ENCODE data around the gene GNMT. TPM values are rescaled to one million over a fixed set of nuclear protein-coding genes. Genes with fewer than 3 reads are reported as not detected.

The GNMT gene
- total RNA-seq (1 to 10 TPM in 4 of 7 donors, under 1 TPM in 3; 0.57 to 2.7 (median 1.3) TPM), polyA plus RNA-seq (1 to 10 TPM in 1 of 2 donors, under 1 TPM in 1; 0.35 to 1.1 TPM)
- long read RNA-seq, donor 1, partial matches to known transcripts = 0 of 1 reads
- long read RNA-seq, donor 1, other reads (novel, unspliced or antisense) = 0 of 1 reads
- long read RNA-seq, donor 2, partial matches to known transcripts = 8 of 8 reads
- long read RNA-seq, donor 2, other reads (novel, unspliced or antisense) = 0 of 8 reads
- long read RNA-seq, donor 3, partial matches to known transcripts = 0 of 3 reads
- long read RNA-seq, donor 3, other reads (novel, unspliced or antisense) = 3 of 3 reads

DNA sequence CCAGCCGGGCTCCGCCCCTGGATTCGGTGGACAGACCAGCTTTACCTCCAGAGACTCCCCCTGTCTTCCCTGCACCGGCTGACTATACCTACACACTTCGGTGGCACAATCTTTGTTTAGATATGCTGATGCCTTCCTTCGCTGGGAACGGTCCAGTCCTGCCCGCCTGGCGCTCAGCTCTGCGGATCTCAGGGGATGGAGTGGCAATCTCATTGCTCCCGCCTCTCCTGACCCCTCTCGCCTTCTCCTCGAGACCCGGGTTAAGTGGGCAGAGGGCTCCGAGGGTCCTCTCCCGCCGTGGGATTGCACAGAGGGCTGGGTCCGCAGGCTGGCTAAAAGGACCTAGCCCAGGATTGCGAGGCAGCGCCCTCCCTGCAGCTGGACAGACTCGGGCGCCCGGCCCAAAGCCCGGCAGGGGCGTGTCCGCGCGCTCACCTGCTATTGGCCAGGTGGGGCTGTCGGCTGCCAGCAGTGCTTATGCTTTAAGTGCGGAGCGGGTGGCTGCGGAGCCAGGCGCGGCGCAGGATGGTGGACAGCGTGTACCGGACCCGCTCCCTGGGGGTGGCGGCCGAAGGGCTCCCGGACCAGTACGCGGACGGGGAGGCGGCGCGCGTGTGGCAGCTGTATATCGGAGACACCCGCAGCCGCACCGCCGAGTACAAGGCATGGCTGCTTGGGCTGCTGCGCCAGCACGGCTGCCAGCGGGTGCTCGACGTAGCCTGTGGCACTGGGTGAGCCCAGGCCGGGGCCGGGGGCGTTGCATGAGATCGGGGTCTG lies at the start of gene GNMT:
TSS of gene GNMT (plus strand) at position 512 of the 777 bp plus-strand sequence. CDS start at position 526, 14 bp downstream.
- peak; percentile 48 to 74 (median 55) for DNase-seq
- intact Hi-C loops (cut with DNase I) = loop anchor here in 1 of 4 donors (10.0 kb wide), 1 partner anchor 46 kb away; the partner anchor contains the start of gene PTCRA
- Histone ChIP-seq H3K4me3 (peak within 1 kb of the TSS; percentile 43), H3K4me1 (ENCODE audit: insufficient read depth) (peaks cover 5% of the 10 kb centered on the region), H3K36me3 (peaks cover 3% of the 10 kb centered on the region), H3K27ac (no peak within 1 kb of the TSS), H3K27me3 (no peaks in the 10 kb centered on the region), H3K9me3 (no peaks in the 10 kb centered on the region)
- 1 to 5% (median 2%) methylated on average over 38 to 62 of the region's 62 CpGs for WGBS, 3 donors
- TF ChIP-seq EP300 (IDR thresholded peaks at IDR 0.05) (no peak), POLR2A (IDR thresholded peaks at IDR 0.05) (no peak)
- TF ChIP-seq, protein P1, sequence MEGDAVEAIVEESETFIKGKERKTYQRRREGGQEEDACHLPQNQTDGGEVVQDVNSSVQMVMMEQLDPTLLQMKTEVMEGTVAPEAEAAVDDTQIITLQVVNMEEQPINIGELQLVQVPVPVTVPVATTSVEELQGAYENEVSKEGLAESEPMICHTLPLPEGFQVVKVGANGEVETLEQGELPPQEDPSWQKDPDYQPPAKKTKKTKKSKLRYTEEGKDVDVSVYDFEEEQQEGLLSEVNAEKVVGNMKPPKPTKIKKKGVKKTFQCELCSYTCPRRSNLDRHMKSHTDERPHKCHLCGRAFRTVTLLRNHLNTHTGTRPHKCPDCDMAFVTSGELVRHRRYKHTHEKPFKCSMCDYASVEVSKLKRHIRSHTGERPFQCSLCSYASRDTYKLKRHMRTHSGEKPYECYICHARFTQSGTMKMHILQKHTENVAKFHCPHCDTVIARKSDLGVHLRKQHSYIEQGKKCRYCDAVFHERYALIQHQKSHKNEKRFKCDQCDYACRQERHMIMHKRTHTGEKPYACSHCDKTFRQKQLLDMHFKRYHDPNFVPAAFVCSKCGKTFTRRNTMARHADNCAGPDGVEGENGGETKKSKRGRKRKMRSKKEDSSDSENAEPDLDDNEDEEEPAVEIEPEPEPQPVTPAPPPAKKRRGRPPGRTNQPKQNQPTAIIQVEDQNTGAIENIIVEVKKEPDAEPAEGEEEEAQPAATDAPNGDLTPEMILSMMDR (IDR thresholded peaks at IDR 0.05) = no peak

DNA sequence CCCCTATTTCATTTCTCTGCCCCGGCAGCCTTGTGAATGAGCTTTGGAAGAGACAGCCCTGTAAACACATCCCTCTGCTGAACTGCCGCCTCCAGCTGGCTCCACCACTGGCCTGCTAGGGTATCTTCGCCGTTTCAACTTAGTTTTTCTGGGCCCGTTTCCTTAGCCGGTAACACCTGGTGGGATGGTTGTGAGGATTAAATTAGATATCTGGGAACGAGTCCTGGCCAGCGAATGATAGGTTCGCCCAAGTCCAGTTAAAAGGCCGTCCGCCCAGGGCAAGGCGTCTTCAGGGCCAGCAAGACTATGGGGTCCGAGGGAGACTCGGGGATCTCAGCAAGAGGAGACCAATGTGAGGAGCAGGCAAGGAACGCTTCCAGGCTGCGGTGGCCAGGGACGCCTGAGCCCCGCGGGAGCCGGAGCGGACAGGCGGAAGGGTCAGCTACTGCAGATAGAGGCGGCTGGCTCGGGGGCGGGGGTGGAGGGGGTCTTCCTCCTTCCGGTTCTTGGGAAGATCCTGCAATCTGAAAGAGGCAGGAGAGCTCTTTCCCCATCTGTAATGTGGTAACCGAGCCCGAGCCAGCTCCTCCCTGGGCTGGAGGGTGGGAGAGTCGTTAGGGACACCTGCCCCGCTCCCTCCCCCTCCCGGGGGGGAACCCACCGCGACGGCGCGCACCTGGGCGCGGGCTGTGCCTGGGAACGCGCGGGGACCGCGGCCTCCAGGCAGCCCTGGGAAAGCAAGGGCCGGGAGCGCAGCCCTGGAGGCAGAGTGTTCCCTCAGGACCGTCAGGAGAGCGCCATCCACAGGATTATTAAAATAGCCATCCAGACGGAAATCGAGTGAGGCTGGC lies 49.2 kb upstream of the GNMT start:
- Histone ChIP-seq H3K4me3 (peak overlapping the region; percentile 19), H3K36me3 (no peaks in the 10 kb centered on the region), H3K4me1 (ENCODE audit: insufficient read depth) (peaks cover 11% of the 10 kb centered on the region), H3K27me3 (no peaks in the 10 kb centered on the region), H3K9me3 (no peaks in the 10 kb centered on the region), H3K27ac (no peak overlapping the region)
- DNase-seq = no peak
- 4 to 6% (median 5%) methylated on average over 45 to 49 of the region's 49 CpGs for WGBS, 3 donors
- intact Hi-C loops (cut with DNase I) = loop anchor here in 1 of 4 donors (10.0 kb wide), 1 partner anchor 53 kb away; the partner anchor contains the start of gene GNMT
- TF ChIP-seq, protein P1 (IDR thresholded peaks at IDR 0.05) = no peak
- no peak for TF ChIP-seq EP300 (IDR thresholded peaks at IDR 0.05)
- no peak for TF ChIP-seq POLR2A (IDR thresholded peaks at IDR 0.05)

DNA sequence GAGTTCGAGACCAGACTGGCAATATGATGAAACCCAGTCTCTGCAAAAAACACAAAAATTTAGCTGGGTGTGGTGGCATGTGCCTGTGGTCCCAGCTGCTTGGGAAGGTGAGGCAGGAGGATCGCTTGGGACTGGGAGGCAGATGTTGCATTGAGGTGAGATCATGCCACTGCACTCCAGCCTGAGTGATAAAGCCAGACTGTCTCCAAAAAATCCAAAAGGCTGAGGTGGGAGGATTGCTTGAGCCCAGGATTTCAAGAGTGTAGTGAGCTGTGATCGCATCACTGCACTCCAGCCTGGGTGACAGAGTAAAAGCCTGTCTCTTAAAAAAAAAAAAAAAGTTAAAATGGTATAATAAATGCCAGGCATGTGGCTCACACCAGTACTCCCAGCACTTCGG lies 46.0 kb upstream of the GNMT start:
- TF ChIP-seq POLR2A (IDR thresholded peaks at IDR 0.05) (no peak), EP300 (IDR thresholded peaks at IDR 0.05) (no peak)
- TF ChIP-seq, protein P1 (IDR thresholded peaks at IDR 0.05) = no peak
- intact Hi-C loops (cut with DNase I) = loop anchor here in 1 of 4 donors (10.0 kb wide), 1 partner anchor 50 kb away; the partner anchor contains the start of gene GNMT
- Histone ChIP-seq H3K27me3 (no peaks in the 10 kb centered on the region), H3K9me3 (no peaks in the 10 kb centered on the region), H3K27ac (no peak overlapping the region), H3K4me3 (no peak overlapping the region), H3K36me3 (no peaks in the 10 kb centered on the region), H3K4me1 (ENCODE audit: insufficient read depth) (peaks cover 4% of the 10 kb centered on the region)
- no peak for DNase-seq
- 69 to 72% (median 70%) methylated on average over 4 of the region's 4 CpGs for WGBS, 3 donors

DNA sequence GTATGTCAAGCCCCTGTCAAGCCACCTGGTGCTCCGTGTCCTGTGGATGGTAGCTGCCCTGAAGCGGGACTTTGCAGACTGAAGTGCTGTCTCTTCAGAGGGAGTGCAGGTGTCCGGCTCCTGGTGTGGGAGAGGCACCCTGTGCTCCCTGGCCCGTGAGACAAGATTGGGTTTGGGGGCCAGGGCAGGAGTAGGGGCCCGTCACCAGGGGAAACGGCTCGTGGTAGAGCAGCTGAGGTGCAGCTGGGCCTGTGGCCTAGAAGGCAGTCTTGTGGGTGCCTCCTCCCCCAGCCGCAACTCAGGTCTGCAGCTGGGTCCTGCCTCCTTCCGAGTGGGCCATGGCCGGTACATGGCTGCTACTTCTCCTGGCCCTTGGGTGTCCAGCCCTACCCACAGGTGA lies 44.8 kb upstream of the GNMT start, which contains the start of gene PTCRA:
TSS of gene PTCRA (plus strand) at position 322 of the 400 bp plus-strand sequence. CDS start at position 339, 17 bp downstream.
- no peak within 1 kb of the TSS for H3K27ac ChIP-seq
- TF ChIP-seq EP300 (IDR thresholded peaks at IDR 0.05) (no peak), POLR2A (IDR thresholded peaks at IDR 0.05) (no peak)
- TF ChIP-seq, protein P1 (IDR thresholded peaks at IDR 0.05) = no peak
- no peaks in the 10 kb centered on the region for H3K9me3 ChIP-seq
- H3K27me3 ChIP-seq = no peaks in the 10 kb centered on the region
- WGBS, 3 donors = 71 to 79% (median 77%) methylated on average over 10 of the region's 10 CpGs
- intact Hi-C loops (cut with DNase I) = loop anchor here in 2 of 4 donors (5.0 to 10.0 kb wide), 2 partner anchors 49 to 232 kb away; partner anchors contain the start of gene GNMT (in 1 of the 2)
- H3K4me3 ChIP-seq = no peak within 1 kb of the TSS
- H3K36me3 ChIP-seq = no peaks in the 10 kb centered on the region
- no peak for DNase-seq
- H3K4me1 ChIP-seq (ENCODE audit: insufficient read depth) = peaks cover 4% of the 10 kb centered on the region
